K562 (cell line): ENCODE measurements around the gene CXorf65.

ENCODE experiments used
- CTCF ChIP-seq, 3 experiments: IDR thresholded peaks in 2 of 3; conservative IDR thresholded peaks in 1 of 3; 2 replicates each; pipeline ENCODE4 v1.5.1; 2011 to 2012; ENCODE audit warnings: low read length in 3 of 3, mild to moderate bottlenecking in 3 of 3, control low read depth in 2 of 3, improper control_type of control experiment in 1 of 3, inconsistent platforms in 1 of 3, low read depth in 1 of 3, mixed read lengths in 1 of 3, moderate library complexity in 1 of 3; ENCODE audit not compliant: insufficient read depth in 2 of 3
- EGR1 ChIP-seq: fragments of 450-650 bp; conservative IDR thresholded peaks from 2 replicates; pipeline ENCODE4 v1.6.1; 2017; ENCODE audit warnings: mild to moderate bottlenecking
- EP300 ChIP-seq: IDR thresholded peaks from 2 replicates; pipeline ENCODE4 v1.6.1; 2012; ENCODE audit warnings: low read length, improper control_type of control experiment
- FOS ChIP-seq: IDR thresholded peaks from 3 replicates; pipeline ENCODE4 v1.6.1; 2011; ENCODE audit not compliant: insufficient read length; ENCODE audit errors: extremely low read depth
- L3MBTL2 ChIP-seq: fragments of 450-650 bp; IDR thresholded peaks from 2 replicates; pipeline ENCODE4 v1.6.1; 2016; ENCODE audit warnings: mild to moderate bottlenecking, moderate library complexity
- MYC ChIP-seq, 2 experiments: fragments of 250-450 bp in 1 of 2; sonication (Bioruptor Pico) in 1 of 2; IDR thresholded peaks; 2 replicates each; pipeline versions ENCODE4 v1.5.1 to v1.6.1; 2012 to 2021; ENCODE audit warnings: low read depth in 2 of 2, borderline replicate concordance in 1 of 2, improper control_type of control experiment in 1 of 2, low read length in 1 of 2, mild to moderate bottlenecking in 1 of 2, moderate library complexity in 1 of 2
- POLR2A ChIP-seq: fragments of 450-650 bp; conservative IDR thresholded peaks from 2 replicates; pipeline ENCODE4 v1.6.1; 2016
- STAT6 ChIP-seq: sonication (generic); formaldehyde crosslinking; IDR thresholded peaks from 2 replicates; pipeline ENCODE4 v1.8.1; 2023; ENCODE audit warnings: mild to moderate bottlenecking, missing genetic modification reagents
- TCF7L2 ChIP-seq: fragments of 150-350 bp; IDR thresholded peaks from 2 replicates; pipeline ENCODE4 v1.6.1; 2016; ENCODE audit warnings: low read depth, mild to moderate bottlenecking, low read length, moderate library complexity
- ZBTB1 ChIP-seq: sonication (generic); formaldehyde crosslinking; IDR thresholded peaks from 2 replicates; pipeline ENCODE4 v1.8.1; 2023; ENCODE audit warnings: missing genetic modification reagents, low read depth, mild to moderate bottlenecking, borderline replicate concordance
- ZZZ3 ChIP-seq: fragments of 450-650 bp; IDR thresholded peaks from 2 replicates; pipeline ENCODE4 v1.6.1; 2016; ENCODE audit warnings: antibody characterized with exemption, mild to moderate bottlenecking, moderate library complexity

GRCh38 chrX:71140440-71140839 lies 33.9 kb upstream of the CXorf65 start:
- no peak for TF ChIP-seq EP300
- no peak for TF ChIP-seq ZZZ3
- TF ChIP-seq CTCF (IDR thresholded peaks at IDR 0.05 in 2 of 3, conservative IDR thresholded peaks at IDR 0.05 in 1 of 3; ENCODE audit: insufficient read depth in 2 of 3, low read depth in 1 of 3, low read length in 3 of 3), result no peak
- no peak for TF ChIP-seq POLR2A
- no peak for TF ChIP-seq ZBTB1 (CRISPR knock-in tag)
- TF ChIP-seq MYC (IDR thresholded peaks at IDR 0.05; ENCODE audit: low read depth, low read length), result no peak
- no peak for TF ChIP-seq MYC (CRISPR knock-in tag; IDR thresholded peaks at IDR 0.05; ENCODE audit: borderline replicate concordance, low read depth)
- TF ChIP-seq TCF7L2, result no peak
- no peak for TF ChIP-seq L3MBTL2
- TF ChIP-seq FOS, result no peak
- no peak for TF ChIP-seq STAT6
- no peak for TF ChIP-seq EGR1
